HCEC 1CT (cell line): Measurements from ENCODE around the gene DHCR24.

Experiments used
- DNase-seq: peaks from one replicate; pipeline ENCODE4 v3.0.0-alpha.2; 2017

Gene DHCR24

GRCh38 chr1:54814571-54814970 lies 72.4 kb downstream of the DHCR24 start:
- no peak for DNase-seq

- no peak for DNase-seq
These were observed 72.9 kb downstream of the DHCR24 start for GRCh38 chr1:54814126-54814498.

GRCh38 chr1:54813485-54814125 lies 73.4 kb downstream of the DHCR24 start:
- no peak for DNase-seq

DNA sequence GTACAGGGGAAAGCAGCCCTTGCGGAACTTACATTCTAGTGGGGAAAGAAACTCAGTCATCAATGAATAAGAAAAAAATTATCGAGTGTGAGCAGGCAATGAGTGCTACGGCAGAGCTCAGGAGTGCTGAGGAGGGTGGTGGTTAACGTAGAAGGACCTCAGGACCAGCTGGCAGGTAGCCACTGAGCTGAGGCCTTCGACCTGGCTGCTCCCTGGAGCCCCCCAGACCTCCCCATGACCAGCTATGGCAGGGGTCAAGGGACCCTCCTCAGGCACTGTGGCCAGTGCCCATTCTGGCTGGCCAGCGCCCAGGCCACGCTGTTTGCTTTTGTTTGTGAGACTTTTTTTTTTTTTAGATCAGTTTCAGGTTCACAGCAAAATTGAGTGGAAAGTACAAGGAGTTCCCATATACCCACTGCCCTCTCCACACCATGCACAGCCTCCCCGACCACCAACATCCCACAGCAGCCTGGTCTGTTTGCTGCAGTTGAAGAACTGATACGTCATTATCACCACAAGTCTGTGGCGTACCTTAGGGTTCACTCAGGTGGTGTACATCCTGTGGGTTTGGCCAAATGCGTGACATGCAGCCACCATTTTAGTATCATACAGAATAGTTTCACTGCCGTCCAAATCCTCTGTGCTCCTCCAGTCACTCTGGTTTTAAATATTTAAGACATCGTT lies 74.1 kb downstream of the DHCR24 start:
- DNase-seq, result no peak

GRCh38 chr1:54811739-54812655 lies 75.0 kb downstream of the DHCR24 start:
- DNase-seq, result no peak

- DNase-seq, result no peak
These were observed 75.9 kb downstream of the DHCR24 start for GRCh38 chr1:54811066-54811465.

DNA sequence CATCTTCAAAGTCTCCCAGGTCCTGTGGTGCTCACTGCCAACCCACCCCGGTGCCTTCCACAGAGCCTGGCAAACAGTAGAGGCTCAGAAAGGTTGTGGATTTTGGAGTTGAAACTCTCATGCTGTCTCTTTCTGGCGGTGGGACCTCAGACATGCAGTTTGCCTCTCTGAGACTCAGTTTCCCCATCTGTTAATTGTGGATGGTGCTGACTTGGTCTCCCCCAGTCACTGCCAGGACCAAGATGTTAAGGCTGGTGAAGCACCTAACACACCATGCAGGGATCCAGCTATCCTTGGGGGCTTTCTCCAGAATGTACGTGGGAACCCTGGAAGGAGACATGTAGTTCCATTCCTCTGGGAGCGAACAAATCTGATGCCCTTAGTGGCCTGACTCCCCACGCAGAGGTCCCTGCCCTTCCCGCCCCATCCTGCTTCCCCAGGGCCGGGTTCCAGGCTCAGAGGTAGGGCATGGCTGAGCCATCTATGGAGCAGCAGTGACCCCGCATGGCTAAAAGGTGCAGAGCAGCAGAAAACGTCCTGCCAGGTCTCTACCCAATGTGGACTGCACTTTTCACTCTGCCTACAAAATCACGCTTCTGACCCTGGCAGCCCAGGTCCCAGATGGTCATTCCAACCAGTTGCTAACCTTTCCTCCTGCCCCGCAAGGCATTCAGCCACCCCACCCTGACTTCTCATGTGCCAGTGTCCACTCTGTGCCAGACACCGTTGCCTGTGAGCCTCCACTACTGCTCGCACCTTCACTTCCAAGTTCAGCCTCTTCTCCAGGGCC lies 76.6 kb downstream of the DHCR24 start:
- DNase-seq, result peak; percentile 52

- no peak for DNase-seq
These were observed 77.4 kb downstream of the DHCR24 start for GRCh38 chr1:54809496-54810074.

DNA sequence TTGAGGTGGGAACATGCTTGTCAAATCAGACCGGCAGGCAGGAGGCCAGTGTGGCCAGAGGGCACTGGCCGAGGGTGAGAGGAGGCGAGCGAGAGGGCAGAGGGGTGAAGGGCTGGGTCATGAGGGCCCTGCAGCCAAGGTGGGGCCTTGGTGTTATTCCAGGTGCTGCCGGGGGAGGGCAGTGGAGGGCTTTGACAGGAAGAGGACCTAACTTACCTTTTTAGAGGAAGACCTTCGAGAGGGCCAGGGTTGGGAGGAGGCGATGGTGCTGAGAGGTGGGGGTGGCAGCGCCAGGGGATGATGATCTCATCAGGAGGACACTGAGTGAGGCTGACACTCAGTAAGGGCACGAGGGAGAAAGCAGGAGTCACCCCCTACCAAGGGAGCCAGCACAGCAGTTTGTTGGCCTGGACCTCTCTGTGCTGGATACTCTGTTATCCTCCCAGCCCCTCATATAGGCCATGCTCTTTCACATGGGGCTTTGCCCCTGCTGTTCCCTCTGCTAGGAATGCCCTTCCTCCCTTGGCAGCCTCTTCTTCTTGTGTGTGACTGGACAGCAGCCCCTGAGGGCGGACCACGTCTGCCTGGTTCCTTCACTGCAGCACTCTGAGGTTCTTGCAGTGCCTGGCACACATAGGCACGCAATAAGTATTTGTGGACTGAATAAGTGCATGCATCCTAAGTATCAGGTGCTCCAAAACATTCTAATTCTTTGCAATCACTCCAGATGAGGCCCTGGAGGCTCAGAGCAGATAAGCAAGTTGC lies 78.4 kb downstream of the DHCR24 start:
- DNase-seq, result no peak

DNA sequence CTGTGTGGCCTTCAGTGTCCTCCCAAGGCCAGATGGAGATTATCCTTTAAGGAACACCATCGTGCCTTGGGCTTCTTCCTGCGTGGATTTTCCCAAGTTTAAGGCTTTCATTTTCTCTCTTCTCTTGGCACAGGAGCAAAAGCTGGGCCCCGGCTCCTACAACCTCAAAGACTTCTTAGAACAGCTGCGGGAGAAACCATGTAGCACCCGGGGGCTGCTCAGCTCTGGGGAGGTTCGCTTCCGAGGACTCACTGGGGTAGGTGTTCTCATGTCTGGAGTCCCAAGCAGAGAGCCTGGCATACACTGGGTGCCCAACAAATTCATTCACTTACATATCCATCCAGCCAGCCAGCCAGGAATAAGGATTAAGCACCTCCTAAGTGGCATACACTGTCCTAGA lies 79.2 kb downstream of the DHCR24 start:
- no peak for DNase-seq

DNA sequence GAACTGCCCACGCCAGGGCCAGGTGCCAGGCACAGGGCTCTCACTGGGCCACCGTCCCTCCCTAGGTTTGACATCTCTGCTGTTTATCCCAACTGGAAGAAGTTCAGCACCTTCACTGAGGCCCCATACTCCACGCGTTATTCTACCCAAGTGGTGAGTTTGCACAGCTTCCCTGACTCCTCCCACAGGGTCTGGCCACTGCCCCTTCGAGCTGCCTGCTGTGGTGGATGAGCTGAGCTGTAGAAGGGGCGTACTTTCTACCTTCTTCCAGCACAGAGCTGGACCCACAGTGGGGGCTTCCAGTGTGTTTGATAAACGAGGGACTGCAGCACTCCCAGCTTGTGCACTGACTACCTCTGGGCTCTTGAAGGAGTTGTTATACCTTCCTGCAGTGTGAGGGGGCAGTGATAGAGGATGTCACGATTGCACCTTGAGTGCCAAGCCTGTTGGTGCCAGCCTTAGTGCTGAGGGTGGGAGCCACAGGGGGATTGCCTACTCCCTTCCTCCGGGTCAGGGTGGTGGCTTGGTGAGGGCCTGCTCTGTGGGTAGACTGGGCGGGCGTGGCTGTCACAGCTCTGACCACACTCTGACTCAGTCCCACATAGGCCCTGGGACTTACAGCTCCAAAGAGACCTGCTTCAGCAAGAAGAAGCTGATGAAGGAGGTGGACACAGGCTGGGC lies 79.9 kb downstream of the DHCR24 start:
- DNase-seq, result peak; percentile 20

GRCh38 chr1:54805981-54806381 lies 81.0 kb downstream of the DHCR24 start:
- no peak for DNase-seq

GRCh38 chr1:54805466-54805865 lies 81.5 kb downstream of the DHCR24 start:
- no peak for DNase-seq

GRCh38 chr1:54804471-54805132 lies 82.4 kb downstream of the DHCR24 start:
- DNase-seq, result peak; percentile 28

- DNase-seq, result peak; percentile 52
These were observed 83.1 kb downstream of the DHCR24 start for GRCh38 chr1:54803761-54804470.

GRCh38 chr1:54800899-54801759 lies 85.9 kb downstream of the DHCR24 start, which contains the start of gene TTC22:
TTC22 (minus strand) TSS chr1:54801323; CDS start chr1:54801163, 160 bp downstream.
- DNase-seq, result no peak

- no peak for DNase-seq
These were observed 86.7 kb downstream of the DHCR24 start for GRCh38 chr1:54800041-54800898.
